Measurements from ENCODE around the gene PTGDR.
A peak's percentile ranks its signal among the peaks of the same experiment; 100 is the strongest.

The PTGDR gene

GRCh38 chr14:52263190-52263589 lies 4.3 kb upstream of the PTGDR start:
- no peak for DNase-seq (ENCODE audit: low spot score)

- no peak for DNase-seq (ENCODE audit: low spot score)
Observed at GRCh38 chr14:52265253-52265652, 2.2 kb upstream of the PTGDR start.

- DNase-seq (ENCODE audit: low spot score) = no peak
Observed at GRCh38 chr14:52266179-52266578, 1.3 kb upstream of the PTGDR start.

- DNase-seq (ENCODE audit: low spot score) = no peak
Observed at GRCh38 chr14:52266782-52267181, 716 bp upstream of the PTGDR start.

GRCh38 chr14:52268279-52269061 lies 972 bp downstream of the PTGDR start:
- DNase-seq (ENCODE audit: low spot score) = no peak

- DNase-seq (ENCODE audit: low spot score) = no peak
Observed at GRCh38 chr14:52269100-52269499, 1.6 kb downstream of the PTGDR start.

GRCh38 chr14:52269982-52270381 lies 2.5 kb downstream of the PTGDR start:
- no peak for DNase-seq (ENCODE audit: low spot score)

GRCh38 chr14:52271538-52271937 lies 4.0 kb downstream of the PTGDR start:
- no peak for DNase-seq (ENCODE audit: low spot score)

- peak; percentile 30 for DNase-seq (ENCODE audit: low spot score)
Observed at GRCh38 chr14:52272375-52272774, 4.9 kb downstream of the PTGDR start.

- DNase-seq (ENCODE audit: low spot score) = no peak
Observed at GRCh38 chr14:52275372-52275771, 7.9 kb downstream of the PTGDR start.

- no peak for DNase-seq (ENCODE audit: low spot score)
Observed at GRCh38 chr14:52277552-52277951, 10.1 kb downstream of the PTGDR start.

- no peak for DNase-seq (ENCODE audit: low spot score)
Observed at GRCh38 chr14:52279408-52279807, 11.9 kb downstream of the PTGDR start.

- no peak for DNase-seq (ENCODE audit: low spot score)
Observed at GRCh38 chr14:52283099-52283498, 15.6 kb downstream of the PTGDR start.

- DNase-seq (ENCODE audit: low spot score) = no peak
Observed at GRCh38 chr14:52286661-52287649, 19.5 kb downstream of the PTGDR start.

GRCh38 chr14:52296378-52296777 lies 28.9 kb downstream of the PTGDR start:
- DNase-seq (ENCODE audit: low spot score) = no peak

- DNase-seq (ENCODE audit: low spot score) = no peak
Observed at GRCh38 chr14:52298795-52299194, 31.3 kb downstream of the PTGDR start.

GRCh38 chr14:52299692-52300278 lies 32.3 kb downstream of the PTGDR start:
- peak; percentile 53 for DNase-seq (ENCODE audit: low spot score)

- no peak for DNase-seq (ENCODE audit: low spot score)
Observed at GRCh38 chr14:52303236-52303635, 35.7 kb downstream of the PTGDR start.

GRCh38 chr14:52304248-52304904 lies 36.9 kb downstream of the PTGDR start:
- no peak for DNase-seq (ENCODE audit: low spot score)

- DNase-seq (ENCODE audit: low spot score) = no peak
Observed at GRCh38 chr14:52305014-52305413, 37.5 kb downstream of the PTGDR start.

GRCh38 chr14:52307376-52307775 lies 39.9 kb downstream of the PTGDR start:
- no peak for DNase-seq (ENCODE audit: low spot score)

GRCh38 chr14:52307905-52308304 lies 40.4 kb downstream of the PTGDR start:
- DNase-seq (ENCODE audit: low spot score) = no peak

Data from CD4-positive, alpha-beta T cell treated with Interleukin-6 at 100 ng/mL for 8 hours (primary cell).